Trophoblast cell (in vitro differentiated cells and primary cell): ENCODE results near the gene ZNF480.
"Not testable (repeated sequence)": the region's sequence is repeated elsewhere in the genome, so short reads cannot be mapped to it uniquely, and the experiment has no call there.

Source experiments
- DNase-seq, 2 donors: peaks; one replicate each; pipeline ENCODE4 v3.0.0-alpha.2; 2016
- H2AFZ ChIP-seq: 2 replicates; pipeline ENCODE4 v1.6.1; 2013; ENCODE audit warnings: low read length, moderate library complexity, mild to moderate bottlenecking; ENCODE audit not compliant: insufficient read depth, poor library complexity
- H2AK5ac ChIP-seq: 2 replicates; pipeline ENCODE4 v1.6.1; 2013; ENCODE audit warnings: mild to moderate bottlenecking, low read length
- H2BK120ac ChIP-seq: 2 replicates; pipeline ENCODE4 v1.6.1; 2013; ENCODE audit warnings: low read length, mild to moderate bottlenecking, moderate library complexity; ENCODE audit not compliant: insufficient read depth, poor library complexity
- H2BK12ac ChIP-seq: 2 replicates; pipeline ENCODE4 v1.6.1; 2013; ENCODE audit warnings: mild to moderate bottlenecking, low read length, moderate library complexity
- H2BK5ac ChIP-seq: 2 replicates; pipeline ENCODE4 v1.6.1; 2013; ENCODE audit warnings: low read length, low read depth, moderate library complexity, mild to moderate bottlenecking; ENCODE audit not compliant: poor library complexity
- H3K14ac ChIP-seq: 2 replicates; pipeline ENCODE4 v1.6.1; 2013; ENCODE audit warnings: mild to moderate bottlenecking, low read length
- H3K18ac ChIP-seq: 2 replicates; pipeline ENCODE4 v1.6.1; 2013; ENCODE audit warnings: mild to moderate bottlenecking, low read length
- H3K23ac ChIP-seq: 2 replicates; pipeline ENCODE4 v1.6.1; 2013; ENCODE audit warnings: low read length
- H3K27ac ChIP-seq: 2 replicates; pipeline ENCODE4 v1.5.1; 2013; ENCODE audit warnings: low read depth, mild to moderate bottlenecking, inconsistent platforms, low read length, moderate library complexity
- H3K27me3 ChIP-seq: 2 replicates; pipeline ENCODE4 v1.6.1; 2013; ENCODE audit warnings: inconsistent platforms, mild to moderate bottlenecking, low read length, moderate library complexity; ENCODE audit not compliant: insufficient read depth
- H3K36me3 ChIP-seq, 2 experiments: 1 replicate in 1 of 2; 2 replicates in 1 of 2; pipeline ENCODE4 v1.6.1; 2013; ENCODE audit warnings: low read length in 2 of 2, mild to moderate bottlenecking in 2 of 2, moderate library complexity in 1 of 2; ENCODE audit not compliant: insufficient read depth in 2 of 2, control insufficient read depth in 1 of 2
- H3K4ac ChIP-seq: 2 replicates; pipeline ENCODE4 v1.6.1; 2013; ENCODE audit warnings: low read depth, mild to moderate bottlenecking, low read length, moderate library complexity
- H3K4me1 ChIP-seq, 2 experiments: 1 replicate in 1 of 2; 2 replicates in 1 of 2; pipeline ENCODE4 v1.6.1; 2013; ENCODE audit warnings: low read length in 2 of 2, mild to moderate bottlenecking in 2 of 2, moderate library complexity in 1 of 2; ENCODE audit not compliant: insufficient read depth in 2 of 2, control insufficient read depth in 1 of 2
- H3K4me2 ChIP-seq: 2 replicates; pipeline ENCODE4 v1.6.1; 2013; ENCODE audit warnings: inconsistent platforms, mild to moderate bottlenecking, low read length, moderate library complexity
- H3K4me3 ChIP-seq: 2 replicates; pipeline ENCODE4 v1.5.1; 2013; ENCODE audit warnings: mild to moderate bottlenecking, low read depth, low read length, inconsistent platforms
- H3K79me1 ChIP-seq: one replicate; pipeline ENCODE4 v1.6.1; 2013; ENCODE audit warnings: low read length
- H3K79me2 ChIP-seq: 2 replicates; pipeline ENCODE4 v1.6.1; 2013; ENCODE audit warnings: low read length, mild to moderate bottlenecking; ENCODE audit not compliant: control insufficient read depth, insufficient read depth, poor library complexity
- H3K9ac ChIP-seq: 2 replicates; pipeline ENCODE4 v1.6.1; 2013; ENCODE audit warnings: mild to moderate bottlenecking, low read length
- H3K9me3 ChIP-seq: 2 replicates; pipeline ENCODE4 v1.6.1; 2013; ENCODE audit warnings: low read depth, mild to moderate bottlenecking, control low read depth, inconsistent platforms, low read length; ENCODE audit not compliant: insufficient read depth
- H4K12ac ChIP-seq: 2 replicates; pipeline ENCODE4 v1.6.1; 2013; ENCODE audit warnings: low read depth, mild to moderate bottlenecking, low read length, moderate library complexity
- H4K8ac ChIP-seq: 2 replicates; pipeline ENCODE4 v1.6.1; 2013; ENCODE audit warnings: low read depth, mild to moderate bottlenecking, low read length, moderate library complexity
- H4K91ac ChIP-seq: one replicate; pipeline ENCODE4 v1.6.1; 2013; ENCODE audit warnings: low read depth, mild to moderate bottlenecking, low read length, moderate library complexity
- WGBS: extraction: QIAGEN DNeasy Blood & Tissue Kit; methylation state at CpG from one replicate; pipeline ENCODE4 v1.1.7; 2013; ENCODE audit warnings: missing lambda C conversion rate; ENCODE audit not compliant: insufficient read length, insufficient coverage; ENCODE audit errors: extremely low coverage; 5-methylcytosine and 5-hydroxymethylcytosine counted together

ZNF480 gene

DNA sequence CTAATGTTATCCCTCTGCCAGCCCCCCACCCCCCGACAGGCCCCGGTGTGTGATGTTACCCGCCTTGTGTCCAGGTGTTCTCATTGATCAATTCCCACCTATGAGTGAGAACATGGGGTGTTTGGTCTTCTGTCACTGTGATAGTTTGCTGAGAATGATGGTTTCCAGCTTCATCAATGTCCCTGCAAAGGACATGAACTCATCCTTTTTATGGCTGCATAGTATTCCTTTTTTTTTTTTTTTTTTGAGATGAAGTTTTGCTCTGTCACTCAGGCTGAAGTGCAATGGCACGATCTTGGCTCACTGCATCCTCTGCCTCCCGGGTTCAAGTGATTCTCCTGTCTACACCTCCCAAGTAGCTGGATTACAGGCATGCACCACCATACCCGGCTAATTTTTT is 4.0 kb upstream of the ZNF480 start:
- WGBS = no CpG with 5 or more reads among the region's 6 CpGs
- not testable (repeated sequence) for H3K4me3 ChIP-seq, H3K4me2 ChIP-seq, H2AFZ ChIP-seq, H3K79me2 ChIP-seq, H3K23ac ChIP-seq, H2AK5ac ChIP-seq, H3K9ac ChIP-seq, H3K9me3 ChIP-seq, H3K4me1 ChIP-seq, H4K12ac ChIP-seq, H3K79me1 ChIP-seq, H4K91ac ChIP-seq, H3K14ac ChIP-seq, H3K27me3 ChIP-seq, H2BK120ac ChIP-seq, H2BK12ac ChIP-seq, DNase-seq, H3K18ac ChIP-seq, H4K8ac ChIP-seq, H2BK5ac ChIP-seq, H3K27ac ChIP-seq, H3K4ac ChIP-seq
- peaks cover 8 to 17% of the 10 kb centered on the region in 2 experiments for H3K36me3 ChIP-seq

GRCh38 chr19:52296400-52296772 is 583 bp upstream of the ZNF480 start:
- no peak overlapping the region for H3K27ac ChIP-seq
- H2AFZ ChIP-seq = no peak overlapping the region
- peaks cover 4 to 7% of the 10 kb centered on the region in 2 experiments for H3K4me1 ChIP-seq
- H3K4me2 ChIP-seq = peak overlapping the region; percentile 93
- DNase-seq = no peak
- H4K91ac ChIP-seq = no peak overlapping the region
- peaks cover 7% of the 10 kb centered on the region for H3K79me1 ChIP-seq
- peak overlapping the region; percentile 77 for H3K9ac ChIP-seq
- WGBS = no CpG with 5 or more reads among the region's 8 CpGs
- no peaks in the 10 kb centered on the region for H3K27me3 ChIP-seq
- no peak overlapping the region for H3K23ac ChIP-seq
- H3K4me3 ChIP-seq = peak overlapping the region; percentile 56
- no peak overlapping the region for H3K14ac ChIP-seq
- no peak overlapping the region for H2AK5ac ChIP-seq
- H2BK120ac ChIP-seq = no peak overlapping the region
- H4K8ac ChIP-seq = no peak overlapping the region
- peaks cover 6% of the 10 kb centered on the region for H3K9me3 ChIP-seq
- H2BK5ac ChIP-seq = no peak overlapping the region
- H3K79me2 ChIP-seq = peaks cover 6% of the 10 kb centered on the region
- H3K36me3 ChIP-seq = peaks cover 15 to 21% of the 10 kb centered on the region in 2 experiments
- H3K18ac ChIP-seq = no peak overlapping the region
- no peak overlapping the region for H3K4ac ChIP-seq
- H4K12ac ChIP-seq = no peak overlapping the region
- no peak overlapping the region for H2BK12ac ChIP-seq

DNA sequence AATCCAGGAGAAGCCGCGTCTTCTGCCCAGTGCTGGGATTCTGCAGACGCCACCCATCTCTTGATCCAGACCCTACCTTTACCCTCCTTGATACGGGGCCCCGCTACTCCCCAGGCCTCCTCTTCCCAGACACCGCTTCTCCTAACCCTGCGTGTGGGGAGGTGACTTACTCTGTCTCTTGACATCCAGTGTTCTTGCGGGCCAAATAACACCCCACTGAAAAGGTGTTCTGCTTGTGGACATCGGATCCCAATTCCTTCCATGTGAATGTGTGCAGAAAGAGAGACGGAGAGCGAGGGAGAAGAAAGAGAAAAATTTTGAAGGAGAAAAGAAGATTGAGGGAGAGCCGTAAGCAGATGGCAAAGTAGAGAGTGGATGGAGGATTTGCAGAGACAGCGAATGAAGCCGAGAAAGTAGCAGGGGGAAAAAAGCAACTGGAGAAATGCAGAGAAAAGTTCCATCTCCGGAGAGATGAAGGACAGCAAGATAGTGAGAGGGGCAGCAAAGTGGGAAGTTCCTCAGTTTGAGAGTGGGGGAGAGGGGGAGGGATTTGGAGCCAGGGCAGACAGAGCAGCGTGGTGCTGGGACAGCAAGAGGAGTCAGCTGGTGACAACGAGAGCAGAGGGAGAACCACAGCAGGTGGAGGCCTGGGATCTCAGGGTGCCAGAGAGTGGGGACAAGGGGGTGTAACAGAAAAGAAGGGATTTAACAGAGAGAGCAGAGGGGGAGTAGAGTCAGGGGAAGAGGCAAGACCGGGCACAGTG is 814 bp downstream of the ZNF480 start:
- Histone ChIP-seq H2AK5ac (peak overlapping the region; percentile 39), H2AFZ (peak overlapping the region; percentile 92)

GRCh38 chr19:52307275-52307674 is 10.3 kb downstream of the ZNF480 start:
- Histone ChIP-seq H3K4me2 (no peak overlapping the region), H3K18ac (no peak overlapping the region)

More for the DNA sequence above, 814 bp downstream of the ZNF480 start:
- Histone ChIP-seq H3K14ac (peak overlapping the region; percentile 92), H3K18ac (peak overlapping the region; percentile 97), H2BK5ac (no peak overlapping the region), H3K4ac (peak overlapping the region; percentile 76), H3K9me3 (peaks cover 6% of the 10 kb centered on the region), H4K8ac (peak overlapping the region; percentile 97), H4K12ac (peak overlapping the region; percentile 96), H2BK120ac (peak overlapping the region; percentile 83), H3K23ac (no peak overlapping the region), H3K27ac (no peak overlapping the region), H3K79me2 (peaks cover 6% of the 10 kb centered on the region), H3K27me3 (no peaks in the 10 kb centered on the region), H3K4me1 (peaks cover 4 to 7% of the 10 kb centered on the region in 2 experiments), H3K36me3 (peaks cover 17 to 25% of the 10 kb centered on the region in 2 experiments), H4K91ac (peak overlapping the region; percentile 97), H3K79me1 (peaks cover 7% of the 10 kb centered on the region), H3K4me2 (peak overlapping the region; percentile 76), H2BK12ac (peak overlapping the region; percentile 24), H3K9ac (peak overlapping the region; percentile 92), H3K4me3 (peak overlapping the region; percentile 75)
- WGBS = 87% methylated on average over 3 of the region's 18 CpGs
- DNase-seq = no peak

More at GRCh38 chr19:52307275-52307674, 10.3 kb downstream of the ZNF480 start:
- Histone ChIP-seq H2AK5ac (no peak overlapping the region), H3K23ac (no peak overlapping the region), H3K27me3 (no peaks in the 10 kb centered on the region), H2BK120ac (no peak overlapping the region), H2BK12ac (no peak overlapping the region), H3K27ac (no peak overlapping the region), H2AFZ (no peak overlapping the region), H3K14ac (no peak overlapping the region), H3K4me3 (no peak overlapping the region), H4K12ac (no peak overlapping the region), H4K91ac (no peak overlapping the region), H3K36me3 (peaks cover 32 to 45% of the 10 kb centered on the region in 2 experiments), H3K4me1 (no peaks in the 10 kb centered on the region), H2BK5ac (no peak overlapping the region), H3K9me3 (peaks cover 29% of the 10 kb centered on the region), H3K9ac (no peak overlapping the region), H3K4ac (no peak overlapping the region), H4K8ac (no peak overlapping the region), H3K79me1 (no peaks in the 10 kb centered on the region), H3K79me2 (no peaks in the 10 kb centered on the region)
- DNase-seq = peak in 1 of 2 donors; percentile 3
- WGBS = no CpG with 5 or more reads among the region's 10 CpGs
